SU-DHL-6 (cell line): Measurements from ENCODE around the gene SLC12A1.

Source experiments
- H2AFZ ChIP-seq: fragments of 200-600 bp; sonication (generic); 2 replicates; pipeline ENCODE4 v1.6.1; 2014; ENCODE audit warnings: low read depth, mild to moderate bottlenecking, moderate library complexity, mixed read lengths, antibody characterized with exemption, low read length; ENCODE audit not compliant: severe bottlenecking
- H3F3A ChIP-seq: fragments of 200-600 bp; shearing (Covaris generic); 2 replicates; pipeline ENCODE4 v1.6.0; 2016; ENCODE audit warnings: antibody characterized with exemption, mild to moderate bottlenecking; ENCODE audit not compliant: insufficient read depth
- H3K27ac ChIP-seq: fragments of 200-600 bp; sonication (generic); 2 replicates; pipeline ENCODE4 v1.5.1; 2016; ENCODE audit warnings: low read depth, mild to moderate bottlenecking, low read length, moderate library complexity, mixed read lengths
- H3K27me3 ChIP-seq: fragments of 200-600 bp; sonication (generic), shearing (Covaris generic); 2 replicates; pipeline ENCODE4 v1.6.0; 2014; ENCODE audit warnings: mild to moderate bottlenecking, low read length
- H3K36me3 ChIP-seq: fragments of 200-600 bp; sonication (generic); 2 replicates; pipeline ENCODE4 v1.6.1; 2014; ENCODE audit warnings: mild to moderate bottlenecking, low read length, mixed read lengths
- H3K4me2 ChIP-seq: fragments of 300-600, 200-600 bp; shearing (Covaris generic), sonication (generic); 2 replicates; pipeline ENCODE4 v1.6.0; 2014; ENCODE audit warnings: low read length, low read depth, mild to moderate bottlenecking; ENCODE audit not compliant: poor library complexity, severe bottlenecking
- H3K4me3 ChIP-seq: fragments of 200-600 bp; sonication (generic); 2 replicates; pipeline ENCODE4 v1.5.1; 2014; ENCODE audit warnings: antibody characterized with exemption, low read length, mild to moderate bottlenecking, mixed read lengths; ENCODE audit not compliant: insufficient read depth, poor library complexity, severe bottlenecking
- H3K79me2 ChIP-seq: fragments of 200-600 bp; sonication (generic); 2 replicates; pipeline ENCODE4 v1.6.1; 2014; ENCODE audit warnings: mild to moderate bottlenecking, low read length, moderate library complexity; ENCODE audit not compliant: insufficient read depth
- H3K9ac ChIP-seq: fragments of 200-600 bp; sonication (generic); 2 replicates; pipeline ENCODE4 v1.7.0; 2014; ENCODE audit warnings: mild to moderate bottlenecking, low read length
- H3K9me2 ChIP-seq: fragments of 200-600 bp; sonication (generic); replicated peaks from 2 replicates; pipeline ENCODE4 v1.6.1; 2014; ENCODE audit warnings: low read length; ENCODE audit not compliant: insufficient read depth
- H3K9me3 ChIP-seq: fragments of 200-600 bp; sonication (generic); 2 replicates; pipeline ENCODE4 v1.6.1; 2014; ENCODE audit warnings: low read length, mixed read lengths; ENCODE audit not compliant: insufficient read depth
- H4K20me1 ChIP-seq: fragments of 200-600 bp; sonication (generic); 2 replicates; pipeline ENCODE4 v1.6.1; 2014; ENCODE audit warnings: low read depth, mild to moderate bottlenecking, antibody characterized with exemption, low read length, moderate library complexity, mixed read lengths
- CTCF ChIP-seq: fragments of 200-600 bp; sonication (generic); IDR thresholded peaks from one replicate; pipeline ENCODE4 v1.5.1; 2017; ENCODE audit warnings: antibody characterized with exemption, mild to moderate bottlenecking, low read length, moderate library complexity; ENCODE audit not compliant: insufficient read depth, poor library complexity, severe bottlenecking
- EZH2phosphoT487 ChIP-seq: fragments of 200-600 bp; sonication (generic), shearing (Covaris generic); conservative IDR thresholded peaks from 2 replicates; pipeline ENCODE4 v1.6.1; 2018; ENCODE audit warnings: mild to moderate bottlenecking, antibody characterized with exemption, low read length, moderate library complexity, mixed read lengths

The SLC12A1 gene

DNA sequence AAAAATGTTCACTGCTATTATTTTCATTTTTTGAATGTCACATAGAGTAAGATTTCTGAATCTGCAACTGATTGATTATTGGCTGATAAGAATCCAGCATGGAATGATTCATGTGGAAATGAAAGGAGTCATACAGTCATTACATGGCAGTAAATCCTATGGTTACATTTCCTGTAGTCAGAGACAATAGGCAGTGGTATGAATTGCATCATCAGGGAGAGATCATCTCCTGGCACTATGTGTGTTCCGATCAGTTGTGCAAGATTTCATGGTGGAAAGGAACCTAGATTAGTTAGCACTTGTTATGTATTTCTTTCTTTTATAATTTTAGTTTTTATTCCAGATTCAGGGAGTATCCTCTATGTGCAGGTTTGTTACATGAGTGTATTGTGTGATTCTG lies 38.8 kb downstream of the SLC12A1 start:
- Histone ChIP-seq H3K4me2 (no peak overlapping the region), H3K9me3 (no peaks in the 10 kb centered on the region), H3K27ac (no peak overlapping the region), H4K20me1 (no peaks in the 10 kb centered on the region), H3F3A (no peaks in the 10 kb centered on the region), H2AFZ (no peak overlapping the region), H3K36me3 (no peaks in the 10 kb centered on the region), H3K27me3 (no peaks in the 10 kb centered on the region), H3K79me2 (no peaks in the 10 kb centered on the region), H3K9me2 (no peaks in the 10 kb centered on the region), H3K4me3 (no peak overlapping the region), H3K9ac (no peak overlapping the region)
- TF ChIP-seq CTCF (no peak), EZH2phosphoT487 (no peak)

DNA sequence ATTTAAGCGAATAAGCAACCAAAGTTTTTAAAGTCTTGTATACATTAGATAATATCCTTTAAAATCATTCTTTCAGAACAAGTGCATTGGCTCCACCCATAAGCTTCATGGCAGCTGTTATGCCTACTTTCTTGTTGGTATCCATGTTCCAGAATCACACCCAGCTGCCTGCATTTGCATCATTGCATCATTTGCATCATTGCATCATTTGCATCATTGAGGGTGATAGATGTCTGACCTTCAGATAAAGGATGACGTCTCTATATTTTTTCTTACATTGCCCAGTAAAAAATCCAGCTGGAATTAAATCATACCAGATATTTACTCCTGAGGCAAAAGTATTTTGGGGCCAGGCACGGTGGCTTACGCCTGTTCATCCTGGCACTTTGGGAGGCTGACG lies 42.3 kb downstream of the SLC12A1 start:
- Histone ChIP-seq H3F3A (no peaks in the 10 kb centered on the region), H3K9me3 (no peaks in the 10 kb centered on the region), H4K20me1 (no peaks in the 10 kb centered on the region), H3K9ac (no peak overlapping the region), H3K27ac (no peak overlapping the region), H3K36me3 (no peaks in the 10 kb centered on the region), H3K27me3 (no peaks in the 10 kb centered on the region), H3K9me2 (no peaks in the 10 kb centered on the region), H3K4me3 (no peak overlapping the region), H3K79me2 (no peaks in the 10 kb centered on the region), H2AFZ (no peak overlapping the region), H3K4me2 (no peak overlapping the region)
- TF ChIP-seq EZH2phosphoT487 (no peak), CTCF (no peak)

DNA sequence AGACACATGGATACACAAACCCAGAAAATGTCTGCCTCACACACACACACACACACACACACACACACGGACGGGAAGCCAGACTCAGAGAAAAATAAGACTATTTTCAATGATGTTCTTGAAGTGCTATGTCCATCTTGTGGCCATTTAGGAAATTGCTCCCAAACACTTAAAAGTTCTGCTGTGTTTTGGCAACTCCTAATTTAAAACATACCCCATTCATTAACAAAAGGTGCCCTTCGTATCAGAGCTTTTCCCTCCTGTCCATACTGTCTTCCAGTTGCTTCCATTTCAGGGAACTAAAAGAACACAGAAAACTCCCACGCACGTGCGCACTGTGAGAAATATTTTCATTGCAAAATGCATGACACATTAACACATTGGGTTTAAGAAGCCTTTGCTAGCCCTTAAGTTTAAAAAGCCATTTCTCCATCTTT lies 44.6 kb downstream of the SLC12A1 start:
- H4K20me1 ChIP-seq, result no peaks in the 10 kb centered on the region
- no peaks in the 10 kb centered on the region for H3K27me3 ChIP-seq
- no peaks in the 10 kb centered on the region for H3K36me3 ChIP-seq
- H2AFZ ChIP-seq, result no peak overlapping the region
- H3K9ac ChIP-seq, result no peak overlapping the region
- TF ChIP-seq CTCF (peak; percentile 22), EZH2phosphoT487 (no peak)
- no peaks in the 10 kb centered on the region for H3K9me2 ChIP-seq
- no peaks in the 10 kb centered on the region for H3K79me2 ChIP-seq
- no peak overlapping the region for H3K4me3 ChIP-seq
- no peaks in the 10 kb centered on the region for H3K9me3 ChIP-seq
- H3K4me2 ChIP-seq, result no peak overlapping the region
- H3K27ac ChIP-seq, result no peak overlapping the region
- H3F3A ChIP-seq, result no peaks in the 10 kb centered on the region
